ENCODE measurements around the gene AP2A1. TPM values are rescaled to one million over a fixed set of nuclear protein-coding genes. Genes with fewer than 3 reads are reported as not detected.

The AP2A1 gene
- polyA plus RNA-seq, 4 donors, result 48.7 to 68.2 (median 52.9) TPM

- no peak for DNase-seq (ENCODE audit: low read depth in 4 of 4, low spot score in 3 of 4)
These were observed 66.8 kb downstream of the AP2A1 start for GRCh38 chr19:49833599-49833998.

GRCh38 chr19:49835562-49835961 lies 68.8 kb downstream of the AP2A1 start:
- DNase-seq (ENCODE audit: low read depth in 4 of 4, low spot score in 3 of 4), result no peak

- DNase-seq (ENCODE audit: low read depth in 4 of 4, low spot score in 3 of 4), result no peak
These were observed 69.6 kb downstream of the AP2A1 start for GRCh38 chr19:49836176-49837008.

GRCh38 chr19:49837009-49837310 lies 70.2 kb downstream of the AP2A1 start:
- DNase-seq (ENCODE audit: low read depth in 4 of 4, low spot score in 3 of 4), result no peak

- DNase-seq (ENCODE audit: low read depth in 4 of 4, low spot score in 3 of 4), result no peak
These were observed 70.6 kb downstream of the AP2A1 start for GRCh38 chr19:49837425-49837824.

GRCh38 chr19:49838885-49839588 lies 72.2 kb downstream of the AP2A1 start:
- DNase-seq (ENCODE audit: low read depth in 4 of 4, low spot score in 3 of 4), result no peak

GRCh38 chr19:49839713-49840112 lies 72.9 kb downstream of the AP2A1 start:
- DNase-seq (ENCODE audit: low read depth in 4 of 4, low spot score in 3 of 4), result no peak

- DNase-seq (ENCODE audit: low read depth in 4 of 4, low spot score in 3 of 4), result no peak
These were observed 73.5 kb downstream of the AP2A1 start for GRCh38 chr19:49840321-49840720.

GRCh38 chr19:49840736-49841249 lies 74.0 kb downstream of the AP2A1 start:
- DNase-seq (ENCODE audit: low read depth in 4 of 4, low spot score in 3 of 4), result no peak

- DNase-seq (ENCODE audit: low read depth in 4 of 4, low spot score in 3 of 4), result no peak
These were observed 76.5 kb downstream of the AP2A1 start for GRCh38 chr19:49843265-49843664.

GRCh38 chr19:49844138-49845095 lies 77.6 kb downstream of the AP2A1 start:
- no peak for DNase-seq (ENCODE audit: low read depth in 4 of 4, low spot score in 3 of 4)

GRCh38 chr19:49845414-49845813 lies 78.6 kb downstream of the AP2A1 start:
- no peak for DNase-seq (ENCODE audit: low read depth in 4 of 4, low spot score in 3 of 4)

GRCh38 chr19:49846408-49846807 lies 79.6 kb downstream of the AP2A1 start:
- DNase-seq (ENCODE audit: low read depth in 4 of 4, low spot score in 3 of 4), result no peak

- no peak for DNase-seq (ENCODE audit: low read depth in 4 of 4, low spot score in 3 of 4)
These were observed 81.2 kb downstream of the AP2A1 start for GRCh38 chr19:49847731-49848696.

GRCh38 chr19:49848938-49849337 lies 82.1 kb downstream of the AP2A1 start:
- DNase-seq (ENCODE audit: low read depth in 4 of 4, low spot score in 3 of 4), result no peak

GRCh38 chr19:49849433-49850220 lies 82.8 kb downstream of the AP2A1 start:
- no peak for DNase-seq (ENCODE audit: low read depth in 4 of 4, low spot score in 3 of 4)

- DNase-seq (ENCODE audit: low read depth in 4 of 4, low spot score in 3 of 4), result no peak
These were observed 83.4 kb downstream of the AP2A1 start for GRCh38 chr19:49850221-49850486.

GRCh38 chr19:49850487-49851342 lies 83.9 kb downstream of the AP2A1 start, which contains the start of gene PTOV1:
Gene PTOV1, plus strand, starts transcription at chr19:49851159.
- peak; percentile 78 to 86 (median 82) for DNase-seq (ENCODE audit: low read depth in 4 of 4, low spot score in 3 of 4)
